HG03378 (cell line): ENCODE measurements around the gene IL1RAPL1.
"Not testable (repeated sequence)": the region's sequence is repeated elsewhere in the genome, so short reads cannot be mapped to it uniquely, and the experiment has no call there.

Experiments
- ATAC-seq: cut with Tn5 transposase; IDR thresholded peaks from one replicate; pipeline ENCODE4 v1.9.1; 2021; ENCODE audit warnings: mild to moderate bottlenecking, moderate library complexity; ENCODE audit not compliant: unreplicated experiment

Gene IL1RAPL1

GRCh38 chrX:29241809-29242208 is 654.6 kb downstream of the IL1RAPL1 start:
- no peak for ATAC-seq

- no peak for ATAC-seq
Measured at GRCh38 chrX:29242856-29243255, 655.6 kb downstream of the IL1RAPL1 start.

GRCh38 chrX:29243942-29244341 is 656.7 kb downstream of the IL1RAPL1 start:
- ATAC-seq, result no peak

- ATAC-seq, result no peak
Measured at GRCh38 chrX:29254515-29254914, 667.3 kb downstream of the IL1RAPL1 start.

- no peak for ATAC-seq
Measured at GRCh38 chrX:29257521-29257920, 670.3 kb downstream of the IL1RAPL1 start.

- ATAC-seq, result no peak
Measured at GRCh38 chrX:29269390-29269789, 682.1 kb downstream of the IL1RAPL1 start.

GRCh38 chrX:29274517-29274916 is 687.3 kb downstream of the IL1RAPL1 start:
- ATAC-seq, result no peak

- no peak for ATAC-seq
Measured at GRCh38 chrX:29275928-29276327, 688.7 kb downstream of the IL1RAPL1 start.

GRCh38 chrX:29281078-29281742 is 694.0 kb downstream of the IL1RAPL1 start:
- no peak for ATAC-seq

- no peak for ATAC-seq
Measured at GRCh38 chrX:29285664-29286063, 698.4 kb downstream of the IL1RAPL1 start.

- no peak for ATAC-seq
Measured at GRCh38 chrX:29295987-29296680, 708.9 kb downstream of the IL1RAPL1 start.

- ATAC-seq, result no peak
Measured at GRCh38 chrX:29297171-29297800, 710.0 kb downstream of the IL1RAPL1 start.

GRCh38 chrX:29299684-29300083 is 712.4 kb downstream of the IL1RAPL1 start:
- ATAC-seq, result no peak

GRCh38 chrX:29308726-29309125 is 721.5 kb downstream of the IL1RAPL1 start:
- no peak for ATAC-seq

- ATAC-seq, result no peak
Measured at GRCh38 chrX:29315931-29316330, 728.7 kb downstream of the IL1RAPL1 start.

GRCh38 chrX:29318012-29318411 is 730.8 kb downstream of the IL1RAPL1 start:
- no peak for ATAC-seq

- ATAC-seq, result not testable (repeated sequence)
Measured at GRCh38 chrX:29332429-29332828, 745.2 kb downstream of the IL1RAPL1 start.

GRCh38 chrX:29333091-29333490 is 745.8 kb downstream of the IL1RAPL1 start:
- not testable (repeated sequence) for ATAC-seq

- peak; percentile 83 for ATAC-seq
Measured at GRCh38 chrX:29348288-29348687, 761.0 kb downstream of the IL1RAPL1 start.

- no peak for ATAC-seq
Measured at GRCh38 chrX:29359276-29359675, 772.0 kb downstream of the IL1RAPL1 start.

- not testable (repeated sequence) for ATAC-seq
Measured at GRCh38 chrX:29374765-29375164, 787.5 kb downstream of the IL1RAPL1 start.

GRCh38 chrX:29376584-29376983 is 789.3 kb downstream of the IL1RAPL1 start:
- peak; percentile 58 for ATAC-seq
